Coronary artery (tissue), 2 donors: Measurements from ENCODE around the gene FBLN5.

Experiments
- DNase-seq: peaks from one replicate; pipeline ENCODE4 v3.0.0-alpha.2; 2017; ENCODE audit warnings: low spot score
- H3K27ac ChIP-seq, 2 donors: fragments of 200-600 bp; sonication (generic); one replicate each; pipeline ENCODE4 v1.5.1; 2016 to 2019
- H3K4me3 ChIP-seq: fragments of 200-600 bp; sonication (generic); 2 replicates; pipeline ENCODE4 v1.5.1; 2016; ENCODE audit warnings: mild to moderate bottlenecking, moderate library complexity
- TF ChIP-seq, protein P1 (sequence below): fragments of 200-600 bp; sonication (generic); IDR thresholded peaks from one replicate; pipeline ENCODE4 v1.5.1; 2019; ENCODE audit warnings: antibody characterized with exemption

Gene FBLN5

DNA sequence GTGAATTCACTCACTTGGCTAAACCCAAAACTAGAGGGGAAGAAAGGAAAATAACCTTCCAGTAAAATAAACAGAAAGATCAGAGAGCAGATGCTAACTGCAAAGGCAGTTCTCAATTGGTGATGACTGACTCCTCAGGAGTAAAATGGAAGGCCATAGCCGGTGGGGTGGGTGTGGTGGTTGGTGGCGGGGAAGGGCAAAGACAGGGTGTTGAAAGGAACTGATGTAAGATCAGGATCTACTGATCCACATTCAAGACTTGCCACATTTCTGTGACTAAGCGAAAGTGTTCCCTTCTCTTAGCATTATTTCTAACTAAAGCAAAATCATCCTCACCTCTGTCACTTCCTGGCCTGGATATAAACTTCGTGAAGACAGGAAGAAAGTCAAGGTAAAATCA lies 53.8 kb downstream of the FBLN5 start:
- peak overlapping the region; percentile 71 to 86 for H3K27ac ChIP-seq
- TF ChIP-seq, protein P1, sequence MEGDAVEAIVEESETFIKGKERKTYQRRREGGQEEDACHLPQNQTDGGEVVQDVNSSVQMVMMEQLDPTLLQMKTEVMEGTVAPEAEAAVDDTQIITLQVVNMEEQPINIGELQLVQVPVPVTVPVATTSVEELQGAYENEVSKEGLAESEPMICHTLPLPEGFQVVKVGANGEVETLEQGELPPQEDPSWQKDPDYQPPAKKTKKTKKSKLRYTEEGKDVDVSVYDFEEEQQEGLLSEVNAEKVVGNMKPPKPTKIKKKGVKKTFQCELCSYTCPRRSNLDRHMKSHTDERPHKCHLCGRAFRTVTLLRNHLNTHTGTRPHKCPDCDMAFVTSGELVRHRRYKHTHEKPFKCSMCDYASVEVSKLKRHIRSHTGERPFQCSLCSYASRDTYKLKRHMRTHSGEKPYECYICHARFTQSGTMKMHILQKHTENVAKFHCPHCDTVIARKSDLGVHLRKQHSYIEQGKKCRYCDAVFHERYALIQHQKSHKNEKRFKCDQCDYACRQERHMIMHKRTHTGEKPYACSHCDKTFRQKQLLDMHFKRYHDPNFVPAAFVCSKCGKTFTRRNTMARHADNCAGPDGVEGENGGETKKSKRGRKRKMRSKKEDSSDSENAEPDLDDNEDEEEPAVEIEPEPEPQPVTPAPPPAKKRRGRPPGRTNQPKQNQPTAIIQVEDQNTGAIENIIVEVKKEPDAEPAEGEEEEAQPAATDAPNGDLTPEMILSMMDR, result no peak
- DNase-seq, result no peak

DNA sequence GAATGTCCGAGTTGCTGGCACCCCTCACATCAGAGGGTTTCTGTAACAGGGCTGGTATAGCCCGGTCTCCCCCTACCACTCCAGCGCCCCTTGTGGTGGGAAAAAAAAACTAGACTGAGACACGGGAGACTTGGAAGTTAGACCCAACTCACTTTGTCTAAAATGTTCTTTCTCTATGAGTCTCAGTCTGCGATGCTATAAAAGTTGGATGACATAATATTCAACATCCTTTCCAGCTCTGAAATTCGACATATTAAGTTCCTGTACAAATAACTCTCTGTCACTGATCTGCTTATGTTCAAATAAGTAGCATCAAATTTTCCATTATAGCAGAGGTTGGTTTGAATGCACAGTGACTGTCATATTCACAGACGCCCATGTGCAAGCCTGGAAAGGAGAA lies 54.5 kb downstream of the FBLN5 start:
- Histone ChIP-seq H3K4me3 (no peak overlapping the region), H3K27ac (peak overlapping the region; percentile 71 to 86)
- TF ChIP-seq, protein P1, result no peak
- no peak for DNase-seq

More for the DNA sequence above, 53.8 kb downstream of the FBLN5 start:
- H3K4me3 ChIP-seq, result no peak overlapping the region

DNA sequence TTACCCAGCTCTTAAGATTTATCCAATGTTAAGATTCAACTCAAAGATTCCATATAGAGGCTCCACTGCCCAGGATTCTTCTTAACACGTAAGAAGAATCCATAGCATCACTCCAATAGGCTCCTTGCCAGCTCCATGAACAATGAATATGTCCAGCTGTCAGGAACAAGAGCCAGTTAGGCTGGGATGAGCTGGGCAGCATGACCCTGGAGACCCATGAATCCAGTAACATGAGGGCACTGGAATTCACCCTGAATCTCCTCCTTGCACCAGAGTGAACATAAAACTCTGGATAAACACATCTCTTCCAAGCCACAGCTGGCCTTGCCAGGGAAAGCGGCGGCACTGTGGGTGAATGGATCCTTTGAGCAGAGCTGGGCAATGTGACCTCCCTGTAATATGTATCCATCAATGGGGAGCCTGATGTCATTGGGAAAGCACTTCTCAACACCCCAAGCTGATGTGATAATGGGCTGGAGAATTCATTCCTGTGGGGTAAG lies 55.7 kb downstream of the FBLN5 start:
- TF ChIP-seq, protein P1, result no peak
- Histone ChIP-seq H3K4me3 (no peak overlapping the region), H3K27ac (peak overlapping the region; percentile 71 to 86)
- no peak for DNase-seq

DNA sequence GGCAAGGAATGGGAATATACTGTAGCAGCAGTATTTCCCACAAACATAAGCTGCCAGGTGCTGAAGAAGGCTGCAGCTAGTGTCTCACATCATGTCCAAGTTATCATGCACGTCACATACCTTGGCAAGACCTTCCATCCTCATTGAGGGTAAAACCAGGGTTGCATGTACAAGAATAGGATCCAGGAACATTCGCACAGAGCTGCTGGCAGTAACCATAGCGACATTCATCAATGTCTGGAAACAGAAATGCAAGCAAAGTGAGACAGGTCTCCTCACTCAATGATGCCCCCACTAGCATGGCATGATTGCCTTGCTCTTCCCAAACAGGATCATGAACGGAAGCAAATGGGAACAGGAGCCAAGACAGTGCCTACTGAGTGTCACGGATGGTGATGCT lies 56.4 kb downstream of the FBLN5 start:
- peak overlapping the region; percentile 74 to 86 for H3K27ac ChIP-seq
- no peak for DNase-seq

DNA sequence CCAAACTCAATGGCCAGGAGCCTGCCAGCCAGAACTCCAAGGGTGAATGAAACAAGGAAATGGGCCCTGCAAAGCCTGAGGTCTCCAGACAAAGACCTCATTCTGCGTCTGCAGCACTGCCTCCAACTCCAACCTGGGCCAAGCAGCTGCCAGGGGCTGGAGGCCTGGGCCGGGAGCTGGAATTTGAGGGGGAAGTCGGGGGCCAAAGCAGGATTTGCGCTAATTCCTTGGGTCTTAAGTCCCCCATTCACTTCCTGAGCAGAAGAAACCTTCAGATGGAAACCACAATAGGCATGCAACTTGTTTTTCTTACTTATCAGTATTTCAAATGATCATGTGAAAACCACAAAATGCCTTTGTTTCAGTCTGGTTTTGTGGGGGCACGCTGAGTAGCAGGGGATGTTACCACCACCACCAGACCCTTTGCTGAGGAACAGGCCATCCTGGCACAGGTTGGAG lies 57.2 kb downstream of the FBLN5 start:
- TF ChIP-seq, protein P1, result no peak
- Histone ChIP-seq H3K4me3 (no peak overlapping the region), H3K27ac (peak overlapping the region; percentile 74 to 86)
- DNase-seq, result no peak

More for the DNA sequence above, 56.4 kb downstream of the FBLN5 start:
- no peak overlapping the region for H3K4me3 ChIP-seq
- TF ChIP-seq, protein P1, result no peak

DNA sequence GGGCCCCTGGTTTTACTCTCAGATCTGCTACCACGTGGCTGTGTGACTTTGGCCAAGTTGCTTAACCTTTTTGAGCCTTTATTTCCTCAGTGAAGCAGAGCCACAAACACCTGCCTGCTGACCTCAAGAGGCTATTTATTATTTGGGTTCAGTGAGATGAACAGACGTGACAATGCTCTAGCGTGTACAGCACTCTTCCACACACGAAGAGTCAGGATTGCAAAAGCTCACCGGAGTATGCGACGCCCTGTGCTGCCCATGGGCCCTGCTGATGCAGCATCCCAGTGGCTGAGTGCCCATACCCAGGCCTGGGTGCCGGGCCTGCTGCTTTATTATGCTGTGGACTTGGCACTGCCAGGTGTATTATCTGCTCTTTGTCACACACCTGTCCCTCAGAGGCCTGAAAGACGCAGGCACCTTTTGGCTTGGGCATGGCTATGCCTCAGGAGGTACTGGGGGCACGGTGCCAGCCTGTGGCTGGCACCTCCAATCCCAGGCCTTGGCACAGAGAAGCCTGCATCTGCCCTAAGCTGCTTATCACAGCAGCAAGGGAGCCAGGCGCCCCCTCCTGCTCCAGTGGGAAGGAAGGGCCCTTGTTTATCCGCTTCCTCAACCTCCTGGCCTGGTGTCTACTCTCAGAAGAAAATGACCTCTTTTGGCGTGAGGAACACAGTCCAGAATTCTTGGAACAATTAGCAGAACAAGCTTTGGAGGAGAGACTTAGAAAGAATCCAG lies 57.9 kb downstream of the FBLN5 start:
- peak overlapping the region; percentile 74 to 86 for H3K27ac ChIP-seq
- no peak overlapping the region for H3K4me3 ChIP-seq
- DNase-seq, result no peak
- TF ChIP-seq, protein P1, result no peak
